Measurements from ENCODE around the gene KCP.
A peak's percentile ranks its signal among the peaks of the same experiment; 100 is the strongest.

Gene KCP

DNA sequence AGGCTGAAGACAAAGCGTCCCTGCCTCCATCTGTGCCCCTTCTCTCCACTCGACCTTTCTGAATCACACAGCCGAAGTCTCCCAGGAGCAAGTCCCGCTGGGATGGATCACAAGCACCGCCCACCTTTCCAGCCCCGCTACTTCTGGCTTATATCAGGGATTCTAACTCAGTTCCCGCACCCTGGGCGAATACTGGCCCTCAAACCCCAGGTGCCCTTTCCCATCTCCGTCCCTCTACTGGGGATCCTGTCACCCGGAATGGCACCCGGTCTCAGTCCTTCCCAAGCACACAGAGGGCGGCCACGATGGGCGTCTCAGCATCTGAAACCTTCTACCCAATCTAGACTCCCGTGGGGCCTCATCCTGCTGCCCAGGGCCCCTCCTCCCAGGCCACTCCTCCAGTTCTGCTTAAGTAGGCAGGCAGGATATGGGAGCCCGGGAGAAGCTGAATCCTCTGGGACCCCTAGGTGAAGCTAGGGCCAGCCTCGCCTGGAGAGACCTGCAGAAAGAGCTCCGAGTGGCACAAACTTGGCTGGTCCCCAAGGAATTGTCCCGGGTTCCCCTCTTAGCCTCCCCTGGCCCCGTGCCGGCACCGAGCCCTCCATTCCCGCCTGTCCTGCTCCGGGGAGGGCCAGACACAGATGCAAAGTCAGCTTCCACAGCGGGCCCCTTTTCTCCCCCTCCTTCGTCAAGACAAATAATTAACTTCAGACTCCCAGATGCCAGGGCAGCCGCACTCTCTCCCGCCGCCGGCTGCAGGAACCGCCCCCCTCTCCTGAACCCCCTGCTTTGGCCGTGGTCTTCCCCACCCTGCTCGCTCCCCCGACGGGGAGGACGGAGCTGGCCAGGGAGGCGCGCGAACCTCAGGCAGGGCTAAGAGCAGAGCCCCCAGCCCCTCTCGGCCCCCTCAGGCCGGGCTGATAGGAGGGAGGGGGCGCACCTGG lies 612 bp downstream of the KCP start:
- no peak for DNase-seq (ENCODE audit: low read depth, low spot score)
- H3K27ac ChIP-seq: no peak overlapping the region

GRCh38 chr7:128908750-128909624 lies 1.5 kb downstream of the KCP start:
- H3K27ac ChIP-seq: no peak overlapping the region
- DNase-seq (ENCODE audit: low read depth, low spot score): no peak

DNA sequence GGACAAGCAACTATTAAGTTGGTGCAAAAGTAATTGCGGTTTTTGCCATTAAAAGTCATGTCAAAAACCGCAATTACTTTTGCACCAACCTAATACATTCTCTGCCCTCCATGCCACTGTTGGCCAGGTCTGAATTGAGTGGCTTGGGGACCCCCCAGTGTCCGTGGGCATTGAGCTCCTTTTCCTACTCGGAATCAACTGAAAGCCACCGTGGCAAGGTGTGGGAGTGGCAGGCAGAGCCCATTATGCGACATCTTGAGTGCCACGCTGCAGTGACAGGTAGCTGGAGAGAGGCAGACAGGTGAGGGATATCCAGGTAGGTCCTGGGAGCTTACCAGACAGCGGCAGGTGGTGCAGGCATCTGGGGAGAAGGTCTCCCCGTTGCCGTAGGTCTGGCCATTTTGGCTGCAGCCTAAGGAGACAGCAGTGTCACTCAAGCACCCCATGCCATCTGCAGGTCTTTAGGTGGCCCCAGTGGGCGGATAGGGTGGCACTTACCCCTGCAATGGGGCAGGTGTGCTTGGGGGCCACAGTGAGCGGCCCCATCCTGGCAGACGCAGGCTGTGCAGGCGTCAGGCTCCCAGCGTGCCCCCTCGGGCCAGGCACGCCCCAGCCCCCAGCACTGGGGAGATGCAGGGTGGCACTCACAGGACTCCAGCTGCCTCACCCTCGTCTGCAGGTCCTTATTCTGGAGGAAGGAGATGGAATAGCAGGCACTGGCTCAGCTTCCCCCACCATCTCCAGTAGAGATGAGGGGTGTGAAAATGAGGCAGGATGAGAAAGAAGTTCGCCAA lies 3.5 kb downstream of the KCP start:
- DNase-seq (ENCODE audit: low read depth, low spot score): no peak
- H3K27ac ChIP-seq: no peak overlapping the region

GRCh38 chr7:128906001-128906765 lies 4.3 kb downstream of the KCP start:
- no peak overlapping the region for H3K27ac ChIP-seq
- DNase-seq (ENCODE audit: low read depth, low spot score): no peak

DNA sequence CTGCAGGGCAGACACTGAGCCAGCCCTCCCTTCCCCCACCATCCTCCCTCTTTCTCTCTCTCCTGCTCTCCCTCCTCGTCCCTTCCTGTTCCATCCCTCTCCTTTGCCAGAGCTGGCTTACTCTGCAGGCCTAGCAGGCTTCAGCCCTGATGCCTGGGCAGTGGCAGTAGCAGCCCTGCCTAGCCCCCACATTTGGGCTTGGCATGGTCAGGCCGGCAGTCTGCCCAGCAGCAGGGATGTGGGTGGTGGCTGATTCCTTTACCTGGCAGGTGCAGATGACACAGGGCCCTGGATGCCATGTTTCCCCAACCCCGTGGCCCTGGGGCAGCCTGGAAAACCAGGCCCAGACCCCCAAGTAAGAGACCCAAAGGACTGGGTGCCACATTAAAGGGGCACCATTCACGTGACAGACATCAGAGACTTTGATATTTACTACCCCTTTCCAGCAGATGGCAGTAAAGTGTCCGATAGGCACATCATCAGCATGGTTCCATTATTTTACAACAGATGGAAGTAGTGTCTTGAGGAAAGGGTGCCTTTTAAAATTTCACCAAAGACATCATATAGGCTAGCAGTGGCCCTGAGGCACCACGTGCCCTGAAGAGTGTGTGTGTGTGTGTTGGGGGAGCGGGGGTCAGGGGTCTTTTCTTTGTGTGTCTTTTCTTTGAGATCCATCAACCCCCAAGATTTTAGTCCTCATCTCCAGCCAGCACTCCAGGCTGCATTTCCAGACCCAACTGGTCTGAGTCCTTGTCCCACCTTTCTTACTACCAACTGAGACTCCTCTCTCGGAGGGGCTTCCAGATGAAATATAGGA lies 5.9 kb downstream of the KCP start:
- DNase-seq (ENCODE audit: low read depth, low spot score): no peak
- no peak overlapping the region for H3K27ac ChIP-seq

GRCh38 chr7:128903621-128904361 lies 6.7 kb downstream of the KCP start:
- peak overlapping the region; percentile 52 for H3K27ac ChIP-seq
- no peak for DNase-seq (ENCODE audit: low read depth, low spot score)

DNA sequence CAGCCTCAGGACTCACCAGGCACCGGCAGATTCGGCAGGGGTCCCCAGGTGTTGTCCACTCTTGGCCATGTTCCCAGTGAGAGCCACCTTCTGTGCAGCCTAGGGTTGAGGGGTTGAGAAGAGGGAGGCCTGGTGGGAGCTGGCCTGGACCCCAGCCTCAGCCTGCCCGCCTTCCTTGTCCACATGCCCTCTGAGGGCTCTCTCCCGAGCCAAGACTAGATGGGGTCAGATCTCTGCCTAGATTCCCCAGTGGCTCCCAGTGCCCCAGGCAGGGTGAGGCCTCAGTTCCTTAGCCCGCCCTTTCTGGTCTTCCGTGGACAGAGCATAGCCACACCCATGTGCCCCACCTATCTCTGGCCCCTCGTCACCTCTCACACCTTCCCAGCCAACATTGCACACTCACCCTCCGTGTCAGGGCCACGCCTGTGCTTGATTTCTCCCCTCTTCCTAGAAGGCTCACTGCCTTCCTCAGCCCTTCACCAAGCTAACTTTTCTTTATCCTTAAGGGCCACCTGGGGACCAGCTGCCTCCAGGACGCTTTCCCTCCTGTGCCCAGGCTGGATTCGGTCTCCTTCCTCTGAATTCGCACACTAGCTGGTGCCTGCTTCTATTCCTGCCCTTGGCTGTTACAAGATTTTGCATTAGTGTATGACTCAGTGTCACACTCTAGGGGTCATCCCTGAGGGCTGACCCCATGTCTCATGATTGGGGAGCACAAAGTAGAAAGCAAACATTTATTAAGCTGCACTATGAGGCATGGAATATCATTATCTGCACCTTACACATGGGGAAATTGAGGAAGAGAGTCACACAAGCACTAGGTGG lies 7.5 kb downstream of the KCP start:
- no peak for DNase-seq (ENCODE audit: low read depth, low spot score)
- peak overlapping the region; percentile 52 for H3K27ac ChIP-seq

DNA sequence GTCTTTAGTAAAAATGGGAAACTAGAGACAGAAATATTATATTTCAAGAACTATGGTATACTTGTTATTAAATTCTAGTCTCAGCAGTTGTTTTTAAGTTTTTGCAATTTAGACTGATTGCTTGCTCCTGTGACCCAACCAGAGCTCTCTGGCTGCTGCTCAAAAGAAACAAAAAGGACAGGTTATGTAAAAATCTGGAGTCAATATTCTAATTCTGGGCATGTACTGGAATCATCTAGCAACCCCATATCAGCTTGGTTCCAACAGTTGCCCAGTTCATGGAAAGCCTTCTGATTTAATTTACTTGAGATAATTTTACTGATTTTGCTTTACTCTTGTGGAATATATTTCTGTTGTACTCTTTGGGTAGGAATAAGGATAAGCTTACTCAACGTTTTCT lies 10.3 kb downstream of the KCP start:
- DNase-seq (ENCODE audit: low read depth, low spot score): no peak
- H3K27ac ChIP-seq: no peak overlapping the region

GRCh38 chr7:128899392-128899791 lies 11.1 kb downstream of the KCP start:
- no peak overlapping the region for H3K27ac ChIP-seq
- DNase-seq (ENCODE audit: low read depth, low spot score): no peak

GRCh38 chr7:128895320-128895719 lies 15.2 kb downstream of the KCP start:
- no peak overlapping the region for H3K27ac ChIP-seq
- no peak for DNase-seq (ENCODE audit: low read depth, low spot score)

- H3K27ac ChIP-seq: no peak overlapping the region
- no peak for DNase-seq (ENCODE audit: low read depth, low spot score)
These were observed 16.4 kb downstream of the KCP start for GRCh38 chr7:128894101-128894440.

- peak overlapping the region; percentile 55 for H3K27ac ChIP-seq
- DNase-seq (ENCODE audit: low read depth, low spot score): peak; percentile 54
These were observed 17.0 kb downstream of the KCP start for GRCh38 chr7:128893251-128894100.

DNA sequence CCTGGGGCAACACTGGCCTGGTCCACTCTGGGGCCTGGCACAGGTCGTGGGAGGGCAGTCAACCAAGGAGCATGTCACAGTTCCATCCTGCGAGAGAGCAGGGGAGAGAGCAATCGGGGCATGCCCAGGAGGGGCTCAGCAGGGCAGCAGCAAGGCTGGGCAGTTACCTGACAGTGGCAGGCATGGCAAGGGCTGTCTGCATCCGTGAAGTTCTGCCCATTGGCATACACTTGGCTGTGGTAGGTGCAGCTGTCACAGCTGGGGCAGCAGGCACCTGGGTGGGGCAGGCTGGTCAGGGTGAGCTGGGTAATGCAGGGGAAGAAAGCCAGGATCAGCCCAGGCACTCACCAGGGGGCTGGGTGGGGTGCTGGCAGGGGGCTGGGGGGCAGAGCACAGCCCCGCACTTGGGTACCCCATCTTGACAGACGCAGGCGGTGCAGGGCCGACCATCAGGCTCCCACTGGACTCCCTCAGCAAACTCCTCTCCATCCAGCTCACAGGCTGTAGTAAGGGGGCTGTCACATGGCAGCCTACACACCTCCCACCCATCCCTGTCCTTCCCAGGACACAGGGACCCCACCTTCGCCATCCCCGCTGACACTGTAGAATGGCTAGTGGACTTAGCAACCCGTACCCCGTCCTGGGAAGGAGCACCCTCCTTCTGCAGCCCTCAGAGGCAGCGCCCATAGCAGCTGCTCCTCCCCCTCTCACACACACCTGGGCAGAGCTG lies 17.8 kb downstream of the KCP start:
- H3K27ac ChIP-seq: peak overlapping the region; percentile 55
- DNase-seq (ENCODE audit: low read depth, low spot score): no peak

- no peak for DNase-seq (ENCODE audit: low read depth, low spot score)
- peak overlapping the region; percentile 55 for H3K27ac ChIP-seq
These were observed 18.6 kb downstream of the KCP start for GRCh38 chr7:128891942-128892269.

DNA sequence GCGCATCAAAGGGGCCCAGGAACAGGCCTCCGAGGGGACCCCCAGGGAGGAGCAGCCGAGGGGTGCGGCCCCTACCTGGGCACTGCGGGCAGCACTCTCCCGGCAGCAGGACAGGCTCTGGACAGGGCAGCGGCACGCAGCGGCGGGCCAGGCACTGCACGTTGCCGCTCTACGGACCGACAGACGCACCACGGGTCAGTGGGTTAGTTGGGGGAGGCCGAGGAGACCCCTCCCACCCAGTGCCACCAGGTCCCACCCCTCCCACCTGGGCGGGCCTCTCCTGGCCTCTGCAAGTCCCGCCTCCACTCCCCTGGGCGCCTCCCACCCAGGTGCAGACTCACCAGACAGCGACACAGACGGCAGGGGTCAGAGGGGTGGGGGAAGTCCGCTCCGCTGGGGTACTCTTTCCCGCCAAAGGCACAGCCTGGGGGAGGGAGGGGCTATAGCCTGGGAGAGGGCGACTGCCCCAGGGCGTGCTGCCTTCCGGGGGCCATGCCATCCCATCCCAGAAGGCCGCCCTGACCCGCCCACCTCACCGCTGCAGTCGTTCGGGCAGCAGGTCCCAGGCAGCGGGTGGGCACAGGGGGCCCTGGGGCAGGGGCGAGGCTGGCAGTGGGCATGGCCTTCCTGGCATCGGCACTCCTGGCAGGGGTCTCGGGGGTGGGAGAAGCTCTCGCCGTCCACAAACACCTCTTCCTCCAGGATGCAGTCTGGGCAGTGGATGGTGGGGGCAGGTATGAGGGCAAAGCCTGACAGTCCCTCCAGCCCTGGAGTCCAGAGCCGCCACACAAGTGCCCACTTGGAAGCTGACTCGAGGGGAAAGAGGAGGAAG lies 19.2 kb downstream of the KCP start:
- DNase-seq (ENCODE audit: low read depth, low spot score): no peak

More for the DNA sequence above, 19.2 kb downstream of the KCP start:
- peak overlapping the region; percentile 32 for H3K27ac ChIP-seq
